GM19240 (cell line): ENCODE measurements around the gene LSMEM2.
A peak's percentile ranks its signal among the peaks of the same experiment; 100 is the strongest.
"Not testable (repeated sequence)": the region's sequence is repeated elsewhere in the genome, so short reads cannot be mapped to it uniquely, and the experiment has no call there.

Experiments
- DNase-seq: peaks from one replicate; pipeline ENCODE4 v3.0.0; 2011; ENCODE audit warnings: low spot score; ENCODE audit not compliant: insufficient read length

LSMEM2 gene

DNA sequence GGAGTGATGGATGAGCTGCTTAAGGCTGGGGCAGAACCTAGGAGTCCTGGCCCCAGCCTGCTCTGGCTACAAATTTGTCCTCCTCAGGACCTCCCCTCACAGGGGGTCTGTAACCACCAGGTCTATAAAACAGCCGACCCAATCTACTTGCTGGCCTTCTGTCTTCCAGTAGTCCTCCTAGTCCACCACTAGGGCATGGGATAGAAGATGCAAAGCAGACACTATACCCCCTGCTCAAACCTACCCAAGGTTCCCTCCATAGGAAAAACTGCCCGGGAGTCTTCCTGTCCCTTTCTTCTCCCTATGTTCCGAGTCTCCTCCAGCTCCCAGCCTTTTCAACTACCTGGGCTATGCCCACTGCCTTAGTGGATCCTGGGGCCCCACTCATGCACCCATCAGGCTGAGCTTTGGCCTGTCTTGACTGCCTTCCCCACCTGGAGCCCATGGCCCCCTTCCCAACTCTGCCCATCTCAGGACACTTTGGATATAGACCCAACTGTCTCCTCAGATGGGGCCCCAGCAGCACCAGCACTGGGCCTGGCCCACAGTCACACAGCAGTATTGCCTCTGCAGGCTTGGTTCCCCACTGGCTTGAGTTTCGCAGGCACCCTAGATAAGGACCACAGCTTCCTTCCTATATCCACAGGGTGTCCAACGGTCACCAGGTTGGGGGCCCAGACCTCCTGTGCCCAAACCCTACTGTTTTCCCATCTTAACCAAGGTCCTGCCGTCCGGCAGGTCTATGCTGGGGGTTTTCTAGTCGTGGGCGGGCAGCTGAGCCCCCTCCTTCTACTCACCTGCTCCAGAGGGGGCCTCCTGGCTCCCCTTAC lies 19.2 kb downstream of the LSMEM2 start:
- DNase-seq = no peak

DNA sequence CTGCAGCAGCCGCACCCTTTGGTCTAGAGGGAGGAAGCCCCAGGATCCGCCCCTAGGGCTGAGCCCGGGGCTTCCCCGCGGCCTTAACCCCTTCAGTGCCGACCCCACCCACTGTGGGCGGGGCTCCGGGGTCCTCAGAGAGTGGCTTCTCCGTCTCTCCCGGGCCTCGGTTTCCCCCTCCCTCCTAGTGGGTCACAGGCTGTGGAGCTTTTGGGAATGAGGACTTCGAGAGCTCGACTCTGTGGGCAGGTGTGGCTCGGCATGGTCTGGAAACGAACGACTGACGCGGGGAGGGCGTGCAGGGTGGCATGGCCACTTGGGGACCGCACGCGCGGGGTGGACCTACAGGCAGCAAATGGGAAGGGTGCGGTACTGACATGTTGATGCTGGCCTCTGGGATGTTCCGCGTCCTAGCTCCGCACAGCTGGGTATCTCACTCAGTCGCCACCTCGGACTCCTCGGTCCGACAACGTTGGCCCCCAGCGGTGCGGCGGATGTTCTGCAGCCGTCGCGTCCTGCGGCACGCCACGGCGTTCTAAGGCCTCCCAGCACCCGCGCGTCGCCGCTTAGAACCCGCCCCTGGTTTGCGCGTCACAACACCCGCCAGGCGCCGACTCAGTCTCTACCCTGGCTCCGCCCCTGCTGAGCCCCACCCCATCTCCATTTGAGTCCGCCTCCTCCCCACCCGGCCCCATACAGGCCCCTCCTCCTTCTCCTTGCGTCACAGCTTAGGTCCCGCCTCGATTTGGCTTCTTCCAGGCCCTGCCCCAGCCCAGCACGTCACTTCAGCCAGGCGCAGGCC lies 20.1 kb downstream of the LSMEM2 start, which contains the start of the genes HYAL3 and NAA80:
Gene HYAL3 (minus strand): TSS at position 570 of the 802 bp plus-strand sequence. CDS start 3,803 bp downstream, outside the sequence.
Gene NAA80 (minus strand): TSS at position 570 of the 802 bp plus-strand sequence. CDS start 1,942 bp downstream, outside the sequence.
- peak; percentile 89 for DNase-seq

- no peak for DNase-seq
Observed at GRCh38 chr3:50299638-50299928, 20.7 kb downstream of the LSMEM2 start.

DNA sequence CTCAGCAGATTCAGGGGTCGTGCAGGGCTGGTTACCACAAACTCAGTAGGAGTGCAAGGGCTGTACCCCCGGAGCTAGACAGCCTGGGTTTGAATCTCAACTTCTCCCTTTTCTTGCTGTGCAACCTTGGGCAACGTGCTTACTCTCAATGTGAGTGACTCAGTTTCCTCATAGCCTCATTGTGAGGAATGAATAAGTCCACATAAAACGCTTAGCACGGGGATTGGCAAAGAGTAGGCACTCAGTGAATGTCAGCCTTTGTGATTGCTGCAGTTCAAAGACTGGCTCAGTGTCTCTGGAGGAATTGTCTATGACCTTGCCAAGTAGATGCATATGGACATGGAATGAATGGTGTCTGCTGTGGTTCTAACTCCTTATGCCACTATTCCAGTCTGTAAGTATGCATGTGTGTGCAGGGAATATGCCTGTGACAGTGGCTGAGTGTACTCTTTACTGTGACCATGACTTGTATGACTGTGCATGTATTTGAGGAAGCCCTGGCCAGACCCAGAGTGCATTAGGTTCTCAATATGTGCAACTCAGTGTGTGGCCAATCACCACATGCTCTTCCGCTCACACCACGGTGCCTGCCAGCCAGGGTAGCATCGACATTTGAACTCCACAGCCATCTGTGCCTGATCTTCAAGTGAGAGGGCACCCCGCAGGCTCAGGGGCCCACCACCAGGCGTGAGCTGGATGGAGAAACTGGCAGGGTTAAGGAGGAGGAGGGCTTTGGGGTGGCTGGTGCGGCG lies 21.2 kb downstream of the LSMEM2 start:
- DNase-seq = no peak

GRCh38 chr3:50300681-50301254 lies 21.9 kb downstream of the LSMEM2 start:
- DNase-seq = no peak

DNA sequence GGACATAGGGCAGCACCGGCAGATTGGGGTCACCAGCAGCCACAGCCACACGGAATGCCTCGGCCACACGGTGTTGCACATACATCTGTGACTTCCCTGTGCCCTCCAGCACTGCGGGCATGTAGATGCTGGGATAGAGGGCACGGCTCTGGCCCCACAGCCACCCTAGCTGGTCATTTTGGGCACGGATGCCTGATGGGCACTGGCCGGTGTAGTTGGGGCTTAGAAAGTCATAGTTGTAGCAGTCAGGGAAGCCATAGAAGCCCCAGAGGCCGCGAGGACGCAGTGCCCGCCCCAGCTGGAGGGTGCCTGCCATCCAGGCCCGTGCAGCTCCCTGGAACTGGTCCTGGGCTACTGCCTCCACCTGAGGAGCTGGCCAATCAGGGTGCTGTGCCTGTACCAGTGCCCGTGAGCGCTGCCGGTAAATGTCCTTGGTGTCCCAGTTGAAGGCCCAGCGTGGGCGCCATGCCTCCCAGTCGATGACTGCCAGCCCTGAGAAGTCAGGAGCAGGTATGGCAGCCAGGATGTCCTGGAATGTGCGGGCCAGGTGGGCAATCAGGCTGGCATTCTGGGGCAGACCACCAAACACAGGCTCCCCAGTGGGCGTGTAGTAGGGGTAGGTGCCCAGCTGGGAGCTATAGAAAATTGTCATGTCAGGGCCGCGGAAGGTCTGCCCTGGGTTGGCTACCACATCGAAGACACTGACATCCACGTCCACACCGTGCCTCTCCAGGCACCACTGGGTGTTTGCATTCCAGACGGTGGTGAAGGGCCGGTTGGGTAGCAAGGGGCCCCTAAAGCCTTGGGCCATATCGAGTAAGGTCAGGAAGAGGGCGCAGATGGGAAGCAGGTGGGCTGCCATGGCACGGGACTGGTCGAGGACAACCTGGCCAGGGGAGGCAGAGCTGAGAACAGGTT lies 23.5 kb downstream of the LSMEM2 start:
- no peak for DNase-seq

GRCh38 chr3:50303013-50303815 lies 24.3 kb downstream of the LSMEM2 start, which contains the start of gene HYAL1:
TSS of gene HYAL1 (minus strand) at chr3:50303574. CDS start at chr3:50302956, 618 bp downstream.
- DNase-seq = no peak

- DNase-seq = no peak
Observed at GRCh38 chr3:50304601-50305000, 25.7 kb downstream of the LSMEM2 start.

GRCh38 chr3:50312041-50312440 lies 33.2 kb downstream of the LSMEM2 start:
- not testable (repeated sequence) for DNase-seq

DNA sequence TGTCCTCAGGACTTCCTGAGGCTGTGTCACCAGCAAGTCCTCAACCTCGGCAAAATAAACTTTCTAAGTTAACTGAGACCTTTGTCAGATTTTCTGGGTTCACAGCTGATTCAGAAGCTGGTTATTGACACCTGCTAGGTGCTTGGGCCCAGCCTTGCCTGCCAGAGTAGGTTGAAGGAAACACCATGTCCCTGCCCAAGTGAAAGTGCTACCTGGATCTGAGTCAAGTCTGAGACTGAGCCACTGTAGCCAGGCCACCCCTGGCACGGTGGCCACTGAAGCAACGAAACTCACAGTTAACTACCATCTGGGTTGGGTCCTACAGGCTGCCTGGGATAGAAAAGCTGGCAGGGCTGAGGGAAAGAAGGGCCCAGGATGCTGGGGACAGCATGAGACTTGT lies 35.5 kb downstream of the LSMEM2 start:
- no peak for DNase-seq

- no peak for DNase-seq
Observed at GRCh38 chr3:50314816-50315215, 35.9 kb downstream of the LSMEM2 start.

DNA sequence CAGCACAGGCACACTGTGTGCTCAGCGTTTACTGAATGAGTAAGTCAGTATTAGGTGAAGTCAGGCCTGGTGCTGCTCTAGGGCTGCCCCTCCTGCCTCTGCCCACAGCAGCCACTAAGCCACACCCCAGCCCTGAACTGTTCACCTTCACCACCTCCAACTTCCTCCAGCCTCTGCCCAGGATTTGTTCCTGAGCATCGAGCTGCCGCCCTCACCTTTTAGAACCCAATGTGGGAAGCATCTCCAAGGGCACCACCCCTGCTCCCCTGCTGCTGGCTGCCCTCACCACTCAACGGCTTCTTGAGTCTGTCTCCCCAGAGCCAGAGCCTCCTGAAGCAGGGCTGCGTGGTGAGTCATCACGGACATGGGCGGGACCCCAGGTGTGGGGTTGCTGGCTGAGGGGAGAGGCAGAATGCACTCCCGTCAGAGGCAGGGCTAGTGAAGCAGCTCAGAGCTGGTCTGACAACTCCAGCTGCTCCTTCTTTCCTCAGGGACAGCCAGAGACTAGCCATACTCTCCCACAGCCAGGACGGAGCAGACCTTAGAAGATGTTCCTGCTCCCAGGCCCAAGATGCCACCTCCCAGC lies 37.9 kb downstream of the LSMEM2 start:
- no peak for DNase-seq

- no peak for DNase-seq
Observed at GRCh38 chr3:50317300-50317699, 38.4 kb downstream of the LSMEM2 start.

DNA sequence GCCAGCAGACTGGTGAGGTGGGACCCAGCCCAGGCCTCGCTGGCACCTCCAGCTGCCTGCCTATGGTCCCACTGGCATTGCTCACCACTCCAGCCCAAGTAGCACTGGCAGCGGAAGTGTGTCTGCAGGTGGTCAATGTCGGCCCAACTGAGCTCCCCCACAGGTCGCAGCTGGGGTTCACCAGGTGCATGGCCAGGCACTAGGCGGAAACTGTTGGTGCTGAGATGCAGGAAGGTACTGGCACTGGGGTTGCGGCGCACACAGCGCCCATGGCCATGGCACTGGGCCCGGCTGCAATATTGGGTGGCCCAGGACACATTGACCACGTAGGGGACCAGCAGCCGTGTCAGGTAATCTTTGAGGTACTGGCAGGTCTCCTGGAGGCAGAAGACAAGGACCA lies 39.3 kb downstream of the LSMEM2 start:
- no peak for DNase-seq

DNA sequence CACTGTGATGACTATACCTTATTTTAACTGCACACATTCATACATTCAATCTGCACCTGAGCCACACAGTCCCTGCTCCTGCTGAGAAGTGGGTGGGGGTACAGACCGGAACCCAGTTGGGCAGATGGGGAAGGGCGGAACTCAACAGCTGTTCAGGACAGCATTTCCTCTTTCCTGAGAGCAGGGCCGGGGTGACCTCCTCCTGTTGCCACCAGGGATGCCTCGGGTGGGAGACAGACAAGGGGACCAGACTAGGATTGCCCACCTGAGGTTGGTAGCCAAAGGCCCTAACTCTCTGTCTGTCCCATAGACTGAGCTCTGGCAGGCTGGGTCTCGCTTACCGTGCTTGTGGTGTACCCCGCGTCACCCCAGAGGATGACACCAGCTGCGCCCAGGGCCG lies 39.7 kb downstream of the LSMEM2 start:
- DNase-seq = no peak

DNA sequence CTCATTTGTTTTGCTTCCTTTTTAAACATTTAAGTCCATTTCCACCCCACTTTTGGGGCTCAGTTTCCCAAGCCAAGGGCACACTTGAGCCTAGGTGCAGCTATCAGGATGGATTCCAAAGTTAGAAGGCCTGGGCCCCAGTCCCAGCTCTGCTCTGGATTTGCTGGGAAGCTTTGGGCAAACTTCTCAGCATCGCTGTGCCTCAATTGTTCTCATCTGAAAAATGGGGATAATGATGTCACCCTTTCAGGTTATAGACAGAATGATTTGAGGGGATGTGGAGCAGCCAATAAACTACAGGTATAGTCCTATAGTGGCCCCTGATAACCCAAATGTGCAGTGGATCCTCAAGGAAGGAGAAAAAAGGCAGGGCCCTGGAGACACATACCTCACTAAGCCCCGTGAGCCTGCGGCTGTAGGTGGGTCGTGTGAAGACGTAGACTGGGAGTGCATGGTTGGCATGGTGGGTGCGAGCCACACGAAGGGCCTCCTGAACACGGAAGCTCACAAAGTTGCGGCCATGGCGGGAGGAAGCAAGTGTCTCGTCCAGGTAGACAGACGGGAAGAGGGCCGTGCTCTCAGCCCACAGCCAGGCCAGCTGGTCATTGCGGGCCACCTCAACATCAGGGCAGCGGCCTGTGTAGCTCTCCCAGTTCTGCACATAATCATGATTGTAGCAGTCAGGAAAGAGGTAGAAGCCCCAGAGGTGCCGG lies 40.5 kb downstream of the LSMEM2 start:
- no peak for DNase-seq

GRCh38 chr3:50319894-50320625 lies 41.2 kb downstream of the LSMEM2 start:
- no peak for DNase-seq

GRCh38 chr3:50320853-50321335 lies 42.0 kb downstream of the LSMEM2 start:
- peak; percentile 34 for DNase-seq
